GM12872 (cell line): ENCODE measurements around the gene BPTF.

Source experiments
- TF ChIP-seq, protein P1 (sequence below): IDR thresholded peaks from 3 replicates; pipeline ENCODE4 v1.5.1; 2011; ENCODE audit warnings: low read depth, mild to moderate bottlenecking, low read length, moderate library complexity; ENCODE audit not compliant: insufficient read depth

The BPTF gene

DNA sequence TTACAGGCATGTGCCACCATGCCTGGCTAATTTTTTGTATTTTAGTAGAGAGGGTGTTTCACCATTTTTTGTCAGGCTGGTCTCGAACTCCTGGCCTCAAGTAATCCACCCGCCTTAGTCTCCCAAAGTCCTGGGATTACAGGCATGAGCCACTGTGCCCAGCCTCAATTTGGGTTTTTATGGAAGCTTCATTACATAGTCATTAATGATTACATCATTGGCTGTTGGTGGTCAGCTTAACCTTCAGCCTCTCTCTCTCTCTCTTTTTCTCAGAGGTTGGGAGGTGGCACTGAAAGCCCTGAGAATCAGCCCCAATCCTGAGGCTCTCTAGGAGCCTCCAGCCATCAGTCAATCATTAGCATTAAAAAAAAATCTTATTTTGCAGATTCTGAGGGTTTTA, 125.6 kb downstream of the BPTF start:
- TF ChIP-seq, protein P1, sequence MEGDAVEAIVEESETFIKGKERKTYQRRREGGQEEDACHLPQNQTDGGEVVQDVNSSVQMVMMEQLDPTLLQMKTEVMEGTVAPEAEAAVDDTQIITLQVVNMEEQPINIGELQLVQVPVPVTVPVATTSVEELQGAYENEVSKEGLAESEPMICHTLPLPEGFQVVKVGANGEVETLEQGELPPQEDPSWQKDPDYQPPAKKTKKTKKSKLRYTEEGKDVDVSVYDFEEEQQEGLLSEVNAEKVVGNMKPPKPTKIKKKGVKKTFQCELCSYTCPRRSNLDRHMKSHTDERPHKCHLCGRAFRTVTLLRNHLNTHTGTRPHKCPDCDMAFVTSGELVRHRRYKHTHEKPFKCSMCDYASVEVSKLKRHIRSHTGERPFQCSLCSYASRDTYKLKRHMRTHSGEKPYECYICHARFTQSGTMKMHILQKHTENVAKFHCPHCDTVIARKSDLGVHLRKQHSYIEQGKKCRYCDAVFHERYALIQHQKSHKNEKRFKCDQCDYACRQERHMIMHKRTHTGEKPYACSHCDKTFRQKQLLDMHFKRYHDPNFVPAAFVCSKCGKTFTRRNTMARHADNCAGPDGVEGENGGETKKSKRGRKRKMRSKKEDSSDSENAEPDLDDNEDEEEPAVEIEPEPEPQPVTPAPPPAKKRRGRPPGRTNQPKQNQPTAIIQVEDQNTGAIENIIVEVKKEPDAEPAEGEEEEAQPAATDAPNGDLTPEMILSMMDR = no peak

DNA sequence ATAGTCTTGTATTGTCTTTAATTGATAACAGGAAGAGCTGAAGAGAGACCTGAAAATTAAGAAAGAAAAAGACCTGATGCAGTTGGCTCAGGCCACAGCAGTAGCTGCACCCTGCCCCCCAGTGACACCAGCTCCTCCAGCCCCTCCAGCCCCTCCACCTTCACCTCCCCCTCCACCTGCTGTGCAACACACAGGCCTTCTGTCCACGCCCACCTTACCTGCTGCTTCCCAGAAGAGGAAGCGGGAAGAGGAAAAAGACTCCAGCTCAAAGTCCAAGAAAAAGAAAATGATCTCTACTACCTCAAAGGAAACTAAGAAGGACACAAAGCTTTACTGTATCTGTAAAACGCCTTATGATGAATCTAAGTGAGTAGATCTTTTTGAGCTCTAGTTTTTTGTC, 134.2 kb downstream of the BPTF start:
- TF ChIP-seq, protein P1 = no peak

DNA sequence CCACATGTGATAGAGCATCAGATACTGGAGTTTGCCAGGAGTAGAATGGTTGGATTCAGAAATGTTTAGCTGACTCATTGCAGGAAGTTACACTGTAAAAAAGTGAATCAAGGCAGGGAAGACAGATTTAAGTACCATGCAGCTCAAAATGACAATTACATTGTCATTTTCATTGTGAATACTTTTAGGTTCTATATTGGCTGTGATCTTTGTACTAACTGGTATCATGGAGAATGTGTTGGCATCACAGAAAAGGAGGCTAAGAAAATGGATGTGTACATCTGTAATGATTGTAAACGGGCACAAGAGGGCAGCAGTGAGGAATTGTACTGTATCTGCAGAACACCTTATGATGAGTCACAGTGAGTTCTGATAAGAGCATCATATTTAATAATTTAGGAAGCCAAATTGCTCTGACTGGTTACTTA, 137.9 kb downstream of the BPTF start:
- TF ChIP-seq, protein P1 = peak; percentile 58

DNA sequence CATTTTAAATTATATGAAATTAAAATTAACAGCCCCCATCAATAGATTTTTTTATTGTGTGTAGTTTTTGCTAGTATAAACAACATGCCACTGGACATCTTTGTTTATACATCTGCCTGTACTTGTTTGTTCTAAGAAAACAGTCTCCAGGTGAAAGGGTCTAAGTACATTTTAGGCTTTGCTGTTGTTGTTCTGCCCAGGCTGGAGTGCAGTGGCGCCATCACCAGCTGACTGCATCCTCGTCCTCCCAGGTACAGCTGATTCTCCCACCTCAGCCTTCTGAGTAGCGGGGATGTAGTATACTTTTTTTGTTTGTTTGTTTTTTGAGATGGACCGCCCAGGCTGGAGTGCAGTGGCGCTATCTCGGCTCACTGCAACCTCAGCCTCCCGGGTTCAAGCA, 145.5 kb downstream of the BPTF start:
- TF ChIP-seq, protein P1 = no peak

DNA sequence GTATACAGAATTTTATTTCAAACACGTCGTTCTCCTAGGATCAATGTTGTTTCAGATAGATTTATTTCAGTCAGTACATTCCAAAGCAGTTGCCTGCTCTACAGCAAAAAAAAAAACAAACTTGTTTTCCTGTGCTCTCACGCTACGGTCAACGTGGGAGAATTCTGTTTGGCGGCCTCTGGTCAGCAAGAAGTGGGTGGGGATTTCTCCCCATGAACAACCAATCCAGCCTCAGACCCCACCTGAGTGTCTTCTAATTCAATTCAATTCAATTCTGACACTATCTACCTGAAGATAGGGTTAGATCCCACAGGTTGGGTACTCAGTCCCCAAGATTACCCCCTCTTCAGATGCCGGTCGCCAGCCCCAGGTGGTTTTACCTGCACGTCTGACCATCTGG, 148.9 kb downstream of the BPTF start:
- TF ChIP-seq, protein P1 = no peak

DNA sequence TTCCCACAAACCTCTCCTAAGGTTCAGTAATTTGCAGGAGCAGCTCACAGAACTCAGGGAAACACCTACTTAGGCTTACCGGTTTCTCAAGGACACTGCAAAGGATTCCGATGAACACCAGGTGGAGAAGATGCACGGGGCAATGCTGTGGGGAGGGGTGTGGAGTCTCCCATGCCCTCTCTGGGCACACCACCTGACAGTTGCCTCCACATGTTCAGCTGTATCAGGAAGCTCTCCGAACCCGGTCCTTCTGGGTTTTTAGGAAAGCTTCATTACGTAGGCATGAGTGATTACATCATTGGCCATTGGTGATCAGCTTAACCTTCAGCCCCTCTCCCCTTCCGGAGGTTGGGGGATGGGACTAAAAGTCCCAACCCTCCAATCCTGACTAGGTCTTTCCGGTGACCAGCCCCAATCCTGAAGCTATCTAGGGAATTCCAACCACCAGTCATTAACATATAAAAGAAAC, 149.3 kb downstream of the BPTF start:
- TF ChIP-seq, protein P1 = no peak

DNA sequence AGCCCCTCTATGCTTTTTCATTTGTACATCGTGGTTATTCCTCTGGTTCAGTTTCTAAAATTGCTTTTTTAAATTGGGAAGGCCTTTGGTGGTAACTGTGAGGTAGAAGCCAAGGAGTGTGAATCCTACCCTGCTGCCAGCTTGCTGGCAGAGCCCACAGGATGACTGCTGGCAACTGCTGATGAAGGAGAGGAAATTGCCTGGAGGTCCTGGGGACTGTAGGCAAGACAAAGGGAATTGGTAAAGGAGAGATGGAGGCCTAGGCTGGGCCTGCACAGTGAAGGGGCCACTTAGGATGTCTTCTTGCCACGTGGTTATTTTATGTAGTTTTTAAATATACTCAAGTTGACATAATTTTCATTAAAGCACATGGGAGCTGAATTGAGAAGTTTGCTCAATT, 155.2 kb downstream of the BPTF start:
- TF ChIP-seq, protein P1 = no peak
